Stimulated activated CD8-positive, alpha-beta memory T cell treated with anti-CD3 and anti-CD28 coated beads, Interleukin-7, amount 100 ng/mL, for 48 hours (primary cell): ENCODE measurements around the gene DUS1L.

Experiments used
- DNase-seq, 2 donors: peaks; one replicate each; pipeline ENCODE4 v3.0.0-alpha.2; 2020; ENCODE audit warnings: low read depth in 1 of 2; ENCODE audit errors: extremely low read depth in 1 of 2

Gene DUS1L

GRCh38 chr17:82077617-82078358 lies 12.2 kb upstream of the DUS1L start:
- DNase-seq, result no peak

- DNase-seq, result no peak
Measured at GRCh38 chr17:82076785-82077591, 11.4 kb upstream of the DUS1L start.

- no peak for DNase-seq
Measured at GRCh38 chr17:82076018-82076784, 10.6 kb upstream of the DUS1L start.

- no peak for DNase-seq
Measured at GRCh38 chr17:82073446-82073845, 7.8 kb upstream of the DUS1L start.

GRCh38 chr17:82072827-82073226 lies 7.2 kb upstream of the DUS1L start:
- no peak for DNase-seq

GRCh38 chr17:82070611-82071010 lies 5.0 kb upstream of the DUS1L start:
- DNase-seq, result no peak

- DNase-seq, result no peak
Measured at GRCh38 chr17:82065193-82065637, 389 bp downstream of the DUS1L start.

GRCh38 chr17:82064433-82065192 lies 991 bp downstream of the DUS1L start:
- DNase-seq, result no peak

GRCh38 chr17:82063424-82064415 lies 1.9 kb downstream of the DUS1L start:
- no peak for DNase-seq

- no peak for DNase-seq
Measured at GRCh38 chr17:82062984-82063368, 2.6 kb downstream of the DUS1L start.

GRCh38 chr17:82062076-82062983 lies 3.3 kb downstream of the DUS1L start:
- DNase-seq, result no peak

- no peak for DNase-seq
Measured at GRCh38 chr17:82061047-82061925, 4.3 kb downstream of the DUS1L start.

GRCh38 chr17:82060614-82061013 lies 5.0 kb downstream of the DUS1L start:
- no peak for DNase-seq

- DNase-seq, result no peak
Measured at GRCh38 chr17:82060001-82060380, 5.6 kb downstream of the DUS1L start.

- DNase-seq, result no peak
Measured at GRCh38 chr17:82059272-82060000, 6.2 kb downstream of the DUS1L start.

GRCh38 chr17:82058855-82059249 lies 6.8 kb downstream of the DUS1L start:
- no peak for DNase-seq
